Epidermal melanocyte (primary cell): ENCODE data around the gene XPNPEP3.
"Not testable (repeated sequence)": the region's sequence is repeated elsewhere in the genome, so short reads cannot be mapped to it uniquely, and the experiment has no call there.

Source experiments
- DNase-seq: peaks from one replicate; pipeline ENCODE4 v3.0.0; 2011; ENCODE audit warnings: low spot score; ENCODE audit not compliant: insufficient read length

XPNPEP3 gene

GRCh38 chr22:40857309-40857855 lies 434 bp downstream of the XPNPEP3 start:
- no peak for DNase-seq

DNA sequence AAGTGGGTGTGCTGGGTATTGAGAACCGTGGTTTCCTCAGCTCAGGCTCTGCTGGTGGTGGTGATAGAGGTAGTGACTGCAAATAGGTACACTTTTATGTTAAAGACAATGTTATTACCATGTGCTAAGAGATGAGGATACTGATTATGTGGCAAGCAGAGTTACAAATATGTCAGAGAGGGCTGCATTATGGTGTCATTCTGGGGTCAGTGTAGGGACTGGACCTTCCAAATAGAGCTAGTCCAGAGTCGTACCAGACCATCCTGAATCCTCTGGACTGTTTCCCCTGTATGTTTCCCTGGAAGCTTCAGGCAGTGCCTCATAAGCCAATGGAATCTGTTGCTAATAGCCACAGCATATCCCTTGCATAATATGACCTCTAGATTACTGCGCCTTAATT lies 5.1 kb downstream of the XPNPEP3 start, which contains the start of gene DNAJB7:
TSS of gene DNAJB7 (minus strand) at position 101 of the 400 bp plus-strand sequence. CDS start 119 bp downstream, outside the sequence.
- DNase-seq: no peak

GRCh38 chr22:40862537-40862936 lies 5.6 kb downstream of the XPNPEP3 start:
- DNase-seq: no peak

DNA sequence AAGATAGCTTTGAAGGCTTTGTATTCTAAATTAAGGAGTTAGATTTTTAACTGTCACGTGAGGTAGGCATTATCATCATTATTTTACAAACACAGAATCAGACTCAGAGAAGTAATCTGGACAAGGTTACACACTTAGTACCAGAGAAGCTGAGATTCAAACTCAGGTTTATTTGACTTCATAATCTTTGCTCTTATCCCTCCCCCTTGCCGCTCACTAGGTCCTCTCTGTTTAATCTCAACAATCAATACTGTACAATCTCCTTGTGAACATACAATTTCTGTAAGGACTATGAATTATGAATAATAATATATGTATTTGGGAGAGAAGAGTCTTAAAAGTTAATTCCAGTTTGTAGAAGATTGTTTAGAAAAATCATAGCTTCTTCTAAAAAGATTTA lies 10.2 kb downstream of the XPNPEP3 start:
- DNase-seq: no peak

GRCh38 chr22:40868379-40868778 lies 11.4 kb downstream of the XPNPEP3 start:
- DNase-seq: not testable (repeated sequence)

DNA sequence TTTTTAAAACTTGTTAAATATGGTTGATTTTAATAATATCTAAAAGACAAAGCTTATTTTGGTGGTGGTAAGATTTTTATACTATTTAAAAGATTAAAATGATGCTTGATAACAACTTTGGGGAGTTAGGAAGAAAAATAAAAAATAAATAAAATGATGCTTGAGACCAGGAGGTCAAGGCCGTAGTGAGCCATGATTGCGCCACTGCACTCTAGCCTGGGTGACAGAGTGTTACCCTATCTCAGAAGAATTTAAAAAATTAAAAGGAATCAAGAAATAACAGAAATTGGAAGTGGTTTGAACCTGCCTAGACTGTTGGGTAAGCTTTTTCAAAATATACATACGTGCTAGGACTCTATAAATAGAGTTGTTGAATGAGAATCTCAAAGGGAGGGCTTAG lies 17.1 kb downstream of the XPNPEP3 start:
- DNase-seq: no peak

DNA sequence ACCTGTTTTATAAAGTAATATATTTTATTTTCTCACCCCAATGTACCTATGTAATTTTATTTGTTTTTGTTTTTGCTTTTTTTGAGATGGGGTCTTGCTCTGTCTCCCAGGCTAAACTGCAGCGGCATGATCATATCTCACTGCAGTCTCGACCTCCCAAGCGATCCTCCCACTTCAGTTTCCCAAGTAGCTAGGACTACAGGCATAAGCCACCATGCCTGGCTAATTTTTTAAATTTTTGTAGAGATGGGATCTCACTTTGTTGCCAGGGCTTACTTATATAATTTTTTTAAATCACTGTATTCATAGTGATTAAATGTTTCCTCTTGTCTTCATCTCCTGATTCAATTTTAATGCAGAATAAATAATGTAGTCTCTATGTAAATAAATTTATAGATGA lies 18.2 kb downstream of the XPNPEP3 start:
- DNase-seq: no peak

DNA sequence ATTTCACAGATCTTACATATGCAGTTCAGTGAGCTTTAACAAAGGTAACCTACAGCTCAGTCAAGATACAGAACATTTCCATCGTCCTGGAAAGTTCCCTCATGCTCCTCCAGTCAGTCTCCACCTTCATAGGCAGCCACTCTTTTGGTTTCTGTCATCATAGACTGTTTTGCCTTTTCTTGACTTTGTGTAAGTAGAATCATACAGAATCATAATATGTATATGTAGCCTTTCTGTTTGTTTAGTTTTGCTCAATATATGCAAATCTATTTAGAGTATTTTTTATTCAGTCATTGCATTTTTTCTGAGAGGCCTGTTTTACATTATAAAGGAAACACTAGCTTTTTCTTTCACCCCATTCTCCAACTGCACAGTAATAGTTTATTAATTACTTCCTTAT lies 20.0 kb downstream of the XPNPEP3 start:
- no peak for DNase-seq

DNA sequence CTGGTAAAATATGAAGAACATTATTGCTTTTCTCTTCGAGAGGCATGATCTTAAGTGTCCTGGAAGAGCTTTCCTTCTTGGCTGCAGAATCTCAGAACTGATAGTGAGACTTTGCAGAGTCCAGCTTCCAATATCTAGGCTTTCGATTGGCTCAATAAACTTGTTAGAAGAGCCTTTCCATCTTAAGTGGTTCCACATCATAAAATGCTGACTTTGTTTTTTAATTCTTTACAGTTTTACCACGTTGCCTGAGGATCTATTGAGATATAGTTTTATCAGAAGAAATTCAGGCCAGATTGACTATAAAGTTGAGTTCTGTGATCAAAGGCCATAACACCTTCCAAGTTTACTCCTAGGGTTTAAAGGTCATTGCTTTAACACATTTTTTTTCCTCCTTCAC lies 20.5 kb downstream of the XPNPEP3 start:
- DNase-seq: no peak

- DNase-seq: no peak
Measured at GRCh38 chr22:40878922-40879321, 22.0 kb downstream of the XPNPEP3 start.

- DNase-seq: no peak
Measured at GRCh38 chr22:40889116-40889515, 32.2 kb downstream of the XPNPEP3 start.

GRCh38 chr22:40890881-40891280 lies 33.9 kb downstream of the XPNPEP3 start:
- no peak for DNase-seq

GRCh38 chr22:40894417-40894816 lies 37.5 kb downstream of the XPNPEP3 start:
- no peak for DNase-seq

GRCh38 chr22:40898850-40899357 lies 42.0 kb downstream of the XPNPEP3 start:
- peak; percentile 42 for DNase-seq

GRCh38 chr22:40904101-40904500 lies 47.2 kb downstream of the XPNPEP3 start:
- no peak for DNase-seq

DNA sequence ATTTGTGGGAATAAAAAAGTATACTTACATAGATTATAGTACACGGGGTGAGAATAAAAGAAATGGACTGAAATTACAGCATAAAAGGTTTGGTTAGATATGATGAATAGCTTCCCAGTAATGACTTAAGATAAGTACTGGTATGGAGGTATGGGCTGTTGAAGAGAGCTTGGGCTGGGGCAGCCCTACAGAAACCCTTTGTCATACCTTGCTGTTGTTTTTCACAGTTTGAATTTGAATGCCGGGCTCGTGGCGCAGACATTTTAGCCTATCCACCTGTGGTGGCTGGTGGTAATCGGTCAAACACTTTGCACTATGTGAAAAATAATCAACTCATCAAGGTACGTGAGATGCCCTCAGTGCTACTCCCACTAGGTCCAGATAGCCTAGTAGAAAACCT lies 51.9 kb downstream of the XPNPEP3 start:
- no peak for DNase-seq

- no peak for DNase-seq
Measured at GRCh38 chr22:40911772-40912171, 54.8 kb downstream of the XPNPEP3 start.

DNA sequence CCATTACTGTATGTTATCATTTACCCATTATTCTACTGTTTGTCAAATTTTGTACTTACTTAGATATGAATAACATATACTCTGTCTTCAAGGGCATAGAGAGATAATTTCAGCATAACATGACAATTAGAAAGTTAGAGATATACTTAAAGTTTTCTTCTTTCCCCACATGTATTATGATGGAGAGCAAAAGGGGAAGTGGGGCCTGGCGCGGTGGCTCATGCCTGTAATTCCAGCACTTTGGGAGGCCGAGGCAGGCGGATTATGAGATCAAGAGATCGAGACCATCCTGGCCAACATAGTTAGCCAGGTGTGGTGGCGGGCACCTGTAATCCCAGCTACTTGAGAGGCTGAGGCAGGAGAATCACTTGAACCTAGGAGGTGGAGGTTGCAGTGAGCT lies 56.0 kb downstream of the XPNPEP3 start:
- not testable (repeated sequence) for DNase-seq

DNA sequence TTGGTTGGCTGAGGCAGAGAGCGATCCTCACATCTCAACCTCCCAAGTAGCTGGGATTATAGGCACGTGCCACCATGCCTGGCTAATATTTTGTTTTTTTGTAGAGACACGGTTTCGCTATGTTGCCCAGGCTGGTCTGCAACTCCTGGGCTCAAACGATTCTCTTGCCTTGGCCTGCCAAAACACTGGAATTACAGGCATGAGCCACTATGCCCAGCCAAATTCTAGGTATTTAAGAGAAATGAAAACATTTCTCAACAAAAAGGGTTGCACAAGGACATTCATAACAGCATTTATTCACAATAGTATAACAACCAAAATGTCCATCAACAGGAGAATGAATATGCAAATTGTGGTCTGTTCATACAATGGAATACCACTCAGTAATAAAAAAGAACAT lies 62.5 kb downstream of the XPNPEP3 start:
- DNase-seq: no peak

GRCh38 chr22:40920526-40920925 lies 63.6 kb downstream of the XPNPEP3 start:
- DNase-seq: no peak

GRCh38 chr22:40922484-40923303 lies 65.7 kb downstream of the XPNPEP3 start:
- DNase-seq: peak; percentile 65

DNA sequence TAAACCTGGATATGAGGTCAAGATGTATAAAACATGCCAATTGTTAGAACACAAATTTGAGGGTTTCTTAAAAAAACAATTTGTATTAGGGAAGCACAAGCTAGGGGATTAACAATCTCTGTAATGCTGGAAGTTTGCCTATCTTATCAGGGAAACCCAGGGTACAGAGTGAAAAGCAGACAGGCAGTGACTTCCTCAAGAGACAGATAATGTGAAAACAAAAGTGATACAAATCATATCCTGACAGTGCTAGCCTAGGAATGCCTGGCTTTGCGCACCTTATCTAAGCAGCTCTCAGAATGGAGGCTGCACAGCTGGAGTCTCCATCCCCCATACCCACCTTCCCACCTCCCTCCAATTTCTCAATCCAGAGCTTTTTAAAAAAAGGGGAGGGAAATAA lies 71.7 kb downstream of the XPNPEP3 start:
- no peak for DNase-seq

DNA sequence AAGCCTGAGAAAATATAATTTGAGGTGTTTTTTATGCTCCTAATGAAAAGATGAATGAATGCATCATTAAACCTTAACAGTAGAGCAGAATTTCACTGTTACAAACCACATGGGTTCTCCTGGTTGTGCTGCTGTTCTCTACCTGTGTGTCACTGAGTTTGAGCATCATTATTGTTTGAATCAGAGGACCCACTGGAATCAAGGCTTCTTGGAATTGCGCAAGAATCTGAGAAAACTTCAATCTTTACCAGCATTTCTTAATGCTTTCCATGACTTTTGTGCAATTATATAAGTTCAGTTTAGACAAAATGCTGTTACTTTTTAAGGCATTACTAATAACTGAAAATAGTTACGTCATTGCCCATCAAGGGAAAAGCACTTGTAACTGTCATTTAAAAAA lies 75.4 kb downstream of the XPNPEP3 start:
- DNase-seq: no peak
